PFSK-1 (cell line): ENCODE measurements around the gene EPB41L4B.

Source experiments
- FOXP2 ChIP-seq: optimal IDR thresholded peaks from 2 replicates; pipeline ENCODE3; 2011; ENCODE audit warnings: borderline replicate concordance, control low read depth, inconsistent platforms; ENCODE audit not compliant: insufficient read depth; ENCODE audit errors: extremely low read length, extremely low read depth
- POLR2AphosphoS5 ChIP-seq: IDR thresholded peaks from 2 replicates; pipeline ENCODE4 v1.6.1; 2012; ENCODE audit warnings: low read depth, mild to moderate bottlenecking, control low read depth, low read length, moderate library complexity
- SIN3A ChIP-seq: IDR thresholded peaks from 2 replicates; pipeline ENCODE4 v1.6.1; 2012; ENCODE audit warnings: mild to moderate bottlenecking, low read length, moderate library complexity, borderline replicate concordance; ENCODE audit not compliant: insufficient read depth
- TAF1 ChIP-seq: IDR thresholded peaks from 2 replicates; pipeline ENCODE4 v1.6.1; 2012; ENCODE audit warnings: low read length, control low read depth, borderline replicate concordance; ENCODE audit not compliant: insufficient read depth
- TF ChIP-seq, protein P1 (sequence below), 2 experiments: IDR thresholded peaks; 2 replicates each; pipeline versions ENCODE4 v1.6.1 to v1.8.0; 2011 to 2012; ENCODE audit warnings: low read depth in 2 of 2, low read length in 2 of 2, control low read depth in 1 of 2, inconsistent platforms in 1 of 2, mild to moderate bottlenecking in 1 of 2, moderate library complexity in 1 of 2; ENCODE audit not compliant: insufficient read depth in 1 of 2

EPB41L4B gene

DNA sequence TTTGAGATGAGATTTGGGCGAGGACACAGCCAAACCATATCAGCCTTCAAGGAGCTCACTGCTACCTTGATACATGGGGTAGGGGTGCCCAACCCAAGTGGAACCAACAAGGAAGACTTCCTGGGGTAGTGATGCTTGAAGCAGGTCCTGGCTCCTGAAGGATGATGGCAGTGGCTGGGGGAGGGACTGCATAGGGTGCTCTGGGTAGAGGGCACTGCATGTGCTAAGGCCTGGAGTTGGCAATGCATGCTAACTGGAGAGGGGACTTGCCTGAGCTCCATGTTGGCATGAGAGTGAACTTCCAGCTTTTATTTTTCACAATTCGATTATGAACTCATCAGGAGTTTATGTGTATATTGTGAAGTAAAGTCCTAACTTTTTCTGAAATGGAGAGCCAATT, 95.2 kb downstream of the EPB41L4B start:
- no peak for TF ChIP-seq SIN3A
- TF ChIP-seq FOXP2, result no peak
- TF ChIP-seq POLR2AphosphoS5, result no peak
- TF ChIP-seq, protein P1, sequence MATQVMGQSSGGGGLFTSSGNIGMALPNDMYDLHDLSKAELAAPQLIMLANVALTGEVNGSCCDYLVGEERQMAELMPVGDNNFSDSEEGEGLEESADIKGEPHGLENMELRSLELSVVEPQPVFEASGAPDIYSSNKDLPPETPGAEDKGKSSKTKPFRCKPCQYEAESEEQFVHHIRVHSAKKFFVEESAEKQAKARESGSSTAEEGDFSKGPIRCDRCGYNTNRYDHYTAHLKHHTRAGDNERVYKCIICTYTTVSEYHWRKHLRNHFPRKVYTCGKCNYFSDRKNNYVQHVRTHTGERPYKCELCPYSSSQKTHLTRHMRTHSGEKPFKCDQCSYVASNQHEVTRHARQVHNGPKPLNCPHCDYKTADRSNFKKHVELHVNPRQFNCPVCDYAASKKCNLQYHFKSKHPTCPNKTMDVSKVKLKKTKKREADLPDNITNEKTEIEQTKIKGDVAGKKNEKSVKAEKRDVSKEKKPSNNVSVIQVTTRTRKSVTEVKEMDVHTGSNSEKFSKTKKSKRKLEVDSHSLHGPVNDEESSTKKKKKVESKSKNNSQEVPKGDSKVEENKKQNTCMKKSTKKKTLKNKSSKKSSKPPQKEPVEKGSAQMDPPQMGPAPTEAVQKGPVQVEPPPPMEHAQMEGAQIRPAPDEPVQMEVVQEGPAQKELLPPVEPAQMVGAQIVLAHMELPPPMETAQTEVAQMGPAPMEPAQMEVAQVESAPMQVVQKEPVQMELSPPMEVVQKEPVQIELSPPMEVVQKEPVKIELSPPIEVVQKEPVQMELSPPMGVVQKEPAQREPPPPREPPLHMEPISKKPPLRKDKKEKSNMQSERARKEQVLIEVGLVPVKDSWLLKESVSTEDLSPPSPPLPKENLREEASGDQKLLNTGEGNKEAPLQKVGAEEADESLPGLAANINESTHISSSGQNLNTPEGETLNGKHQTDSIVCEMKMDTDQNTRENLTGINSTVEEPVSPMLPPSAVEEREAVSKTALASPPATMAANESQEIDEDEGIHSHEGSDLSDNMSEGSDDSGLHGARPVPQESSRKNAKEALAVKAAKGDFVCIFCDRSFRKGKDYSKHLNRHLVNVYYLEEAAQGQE (IDR thresholded peaks at IDR 0.05; ENCODE audit: insufficient read depth in 1 of 2, low read depth in 2 of 2, low read length in 2 of 2), result no peak
- TF ChIP-seq TAF1, result no peak

DNA sequence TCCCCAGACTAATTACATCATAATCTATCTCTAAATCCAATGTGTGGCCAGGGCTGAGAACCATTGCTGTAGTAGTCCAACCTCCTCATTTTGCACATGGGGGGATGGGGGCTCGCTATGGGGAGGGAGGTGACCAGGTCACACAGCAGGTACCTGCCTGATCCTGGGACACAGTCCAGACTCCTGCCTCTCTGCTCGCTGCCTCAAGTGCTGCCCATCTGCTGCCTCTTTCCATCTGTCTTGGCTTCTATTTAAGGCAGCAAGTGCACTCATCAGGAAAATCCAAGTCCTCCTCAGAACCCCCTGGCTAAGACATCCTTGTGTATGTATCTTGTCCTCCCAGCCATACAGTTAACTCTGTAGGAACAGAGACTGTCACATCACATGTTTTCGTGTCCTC, 96.1 kb downstream of the EPB41L4B start:
- TF ChIP-seq SIN3A (no peak), FOXP2 (no peak), POLR2AphosphoS5 (no peak), TAF1 (no peak)
- TF ChIP-seq, protein P1 (IDR thresholded peaks at IDR 0.05; ENCODE audit: insufficient read depth in 1 of 2, low read depth in 2 of 2, low read length in 2 of 2), result no peak

DNA sequence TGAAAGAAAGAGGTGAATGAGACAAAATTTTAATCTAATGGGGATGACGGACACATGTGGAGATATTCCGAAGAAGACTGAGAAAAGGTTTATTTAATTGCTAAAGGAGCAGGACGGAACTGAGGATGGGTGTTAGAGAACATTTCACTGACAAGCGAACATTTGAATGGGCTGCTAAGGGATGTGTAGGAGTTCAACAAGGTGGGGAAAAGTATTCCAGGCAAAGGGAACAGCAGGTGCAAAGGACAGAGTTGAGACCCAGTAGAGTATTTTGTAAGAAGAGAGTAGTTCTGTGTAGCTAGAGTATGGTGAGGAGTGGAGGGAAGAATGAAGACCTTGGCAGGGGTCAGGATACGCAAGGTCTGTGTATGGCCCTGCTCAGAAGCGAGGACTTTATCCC, 106.4 kb downstream of the EPB41L4B start:
- no peak for TF ChIP-seq POLR2AphosphoS5
- no peak for TF ChIP-seq TAF1
- TF ChIP-seq, protein P1 (IDR thresholded peaks at IDR 0.05; ENCODE audit: insufficient read depth in 1 of 2, low read depth in 2 of 2, low read length in 2 of 2), result no peak
- no peak for TF ChIP-seq FOXP2
- no peak for TF ChIP-seq SIN3A

DNA sequence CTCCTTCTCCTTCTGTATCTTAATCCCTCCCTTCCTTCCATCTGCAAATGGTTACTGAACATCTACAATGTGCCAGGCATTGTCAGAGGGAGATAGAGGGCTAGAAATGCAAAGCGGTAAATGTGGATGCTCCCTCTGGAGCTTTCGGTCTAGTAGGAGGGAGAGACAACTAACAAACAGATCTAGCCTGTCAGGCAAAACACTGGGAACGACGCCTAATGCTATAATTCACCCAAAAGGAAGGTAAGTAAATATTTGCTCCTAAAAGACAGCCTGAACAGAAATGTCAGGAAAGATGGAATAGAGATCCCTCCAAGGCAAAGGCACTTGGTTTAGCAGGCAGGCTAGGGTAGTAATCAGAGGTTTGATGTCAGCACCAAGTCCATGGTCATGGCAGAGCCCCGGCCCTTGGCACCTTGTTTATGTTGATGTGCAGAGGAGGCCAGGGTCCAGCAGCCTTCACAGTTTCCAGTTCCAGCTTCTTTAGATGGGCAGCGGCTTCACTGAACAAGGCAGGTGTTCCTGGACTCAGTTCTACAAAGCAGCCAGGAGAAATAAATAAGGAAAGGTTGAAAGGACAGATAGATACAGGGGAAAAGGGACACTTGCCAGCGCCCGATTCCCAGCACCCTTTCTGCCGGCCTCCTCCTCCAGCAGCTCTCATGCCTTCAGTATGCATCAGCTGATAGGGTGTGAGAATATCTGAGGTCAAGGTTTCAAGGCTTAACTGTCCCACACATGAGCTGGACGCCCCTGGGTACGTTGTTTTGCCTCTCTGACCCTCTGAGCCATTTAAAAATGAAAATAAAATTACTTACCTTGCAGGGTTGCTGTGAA, 107.4 kb downstream of the EPB41L4B start:
- TF ChIP-seq SIN3A (no peak), TAF1 (no peak), FOXP2 (no peak), POLR2AphosphoS5 (no peak)
- TF ChIP-seq, protein P1 (IDR thresholded peaks at IDR 0.05; ENCODE audit: insufficient read depth in 1 of 2, low read depth in 2 of 2, low read length in 2 of 2), result no peak

DNA sequence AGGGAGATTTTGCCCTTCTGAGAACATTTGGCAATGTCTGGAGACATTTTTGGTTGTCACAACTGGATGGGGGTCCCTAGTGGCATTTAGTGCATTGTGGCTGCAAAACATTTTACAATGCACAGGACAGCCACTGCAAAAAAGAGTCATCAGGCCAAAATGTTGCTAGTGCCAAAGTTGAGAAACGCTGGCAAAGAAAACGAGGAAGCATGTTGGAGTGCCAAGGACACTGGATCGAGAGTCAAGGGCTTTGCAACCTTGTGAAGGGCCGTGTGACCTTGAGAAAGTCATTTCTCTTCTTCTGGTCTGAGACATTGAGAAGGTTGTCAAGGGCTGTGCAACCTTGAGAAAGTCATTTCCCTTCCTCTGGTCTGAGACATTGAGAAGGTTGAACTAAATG, 108.1 kb downstream of the EPB41L4B start:
- no peak for TF ChIP-seq POLR2AphosphoS5
- no peak for TF ChIP-seq SIN3A
- TF ChIP-seq, protein P1 (IDR thresholded peaks at IDR 0.05; ENCODE audit: insufficient read depth in 1 of 2, low read depth in 2 of 2, low read length in 2 of 2), result no peak
- TF ChIP-seq FOXP2, result no peak
- no peak for TF ChIP-seq TAF1
